ENCODE data around the gene EFEMP1.
"Not testable (repeated sequence)": the region's sequence is repeated elsewhere in the genome, so short reads cannot be mapped to it uniquely, and the experiment has no call there.

Gene EFEMP1

DNA sequence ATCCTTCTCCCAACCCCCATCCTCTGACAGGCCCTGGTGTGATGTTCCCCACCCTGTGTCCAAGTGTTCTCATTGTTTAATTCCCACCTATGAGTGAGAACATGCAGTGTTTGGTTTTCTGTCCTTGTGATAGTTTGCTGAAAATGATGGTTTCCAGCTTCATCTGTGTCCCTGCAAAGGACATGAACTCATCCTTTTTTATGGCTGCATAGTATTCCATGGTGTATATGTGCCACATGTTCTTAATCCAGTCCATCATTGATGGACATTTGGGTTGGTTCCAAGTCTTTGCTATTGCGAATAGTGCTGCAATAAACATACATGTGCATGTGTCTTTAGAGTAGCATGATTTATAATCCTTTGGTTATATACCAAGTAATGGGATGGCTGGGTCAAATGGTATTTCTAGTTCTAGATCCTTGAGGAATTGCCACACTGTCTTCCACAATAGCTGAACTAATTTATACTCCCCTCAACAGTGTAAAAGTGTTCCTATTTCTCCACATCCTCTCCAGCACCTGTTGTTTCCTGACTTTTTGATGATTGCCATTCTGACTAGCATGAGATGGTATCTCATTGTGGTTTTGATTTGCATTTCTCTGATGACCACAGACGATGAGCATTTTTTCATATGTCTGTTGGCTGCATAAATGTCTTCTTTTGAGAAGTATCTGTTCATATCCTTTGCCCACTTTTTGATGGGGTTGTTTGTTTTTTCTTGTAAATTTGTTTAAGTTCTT is 91.7 kb downstream of the EFEMP1 start:
- DNase-seq (ENCODE audit: low read depth in 2 of 2) = not testable (repeated sequence)

GRCh38 chr2:55827855-55828254 is 95.7 kb downstream of the EFEMP1 start:
- no peak for DNase-seq (ENCODE audit: low read depth in 2 of 2)

DNA sequence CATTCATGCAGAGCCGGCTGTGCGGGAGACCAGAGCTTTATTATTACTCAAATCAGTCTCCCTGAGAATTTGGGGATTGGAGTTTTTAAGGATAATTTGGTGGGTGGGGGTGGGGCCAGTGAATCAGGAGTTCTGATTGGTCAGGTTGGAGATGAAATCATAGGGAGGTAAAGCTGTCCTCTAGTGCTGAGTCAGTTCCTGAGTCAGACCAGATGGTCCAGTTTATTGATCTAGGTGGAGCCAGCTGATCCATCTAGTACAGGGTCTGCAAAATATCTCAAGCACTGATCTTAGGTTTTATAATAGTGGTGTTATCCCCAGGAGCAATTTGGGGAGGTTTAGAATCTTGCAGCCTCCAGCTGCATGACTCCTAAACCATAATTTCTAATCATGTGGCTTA is 96.2 kb downstream of the EFEMP1 start:
- DNase-seq (ENCODE audit: low read depth in 2 of 2) = not testable (repeated sequence)

GRCh38 chr2:55826246-55826645 is 97.3 kb downstream of the EFEMP1 start:
- no peak for DNase-seq (ENCODE audit: low read depth in 2 of 2)

DNA sequence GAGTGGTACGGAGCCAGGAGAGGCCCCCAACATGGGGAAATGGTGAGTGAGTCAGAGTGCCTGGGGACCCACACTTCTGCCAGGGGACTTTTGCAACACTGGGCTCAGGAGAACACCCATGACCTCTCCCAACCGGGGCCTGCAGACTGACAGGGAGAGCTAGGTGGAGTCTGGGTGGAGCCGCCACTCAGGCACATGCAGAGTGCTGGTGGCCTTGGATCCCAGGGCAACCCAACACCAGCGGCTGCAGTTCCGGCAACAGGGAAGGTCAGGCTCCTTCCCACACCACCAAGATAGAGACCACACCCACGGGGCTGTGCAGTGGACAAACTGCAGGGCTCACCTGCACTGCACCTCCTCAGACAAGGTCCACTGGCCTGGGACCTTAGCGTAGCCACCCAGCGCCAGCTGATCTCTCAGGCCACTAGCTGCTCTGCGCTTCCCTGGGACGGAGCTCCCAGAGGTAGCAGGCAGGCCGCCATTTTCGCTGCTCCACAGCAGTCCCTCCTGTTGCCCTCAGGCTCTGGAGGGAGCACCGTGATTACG is 99.0 kb downstream of the EFEMP1 start:
- DNase-seq (ENCODE audit: low read depth in 2 of 2) = no peak
